ENCODE measurements around the gene ASTN2.

DNA sequence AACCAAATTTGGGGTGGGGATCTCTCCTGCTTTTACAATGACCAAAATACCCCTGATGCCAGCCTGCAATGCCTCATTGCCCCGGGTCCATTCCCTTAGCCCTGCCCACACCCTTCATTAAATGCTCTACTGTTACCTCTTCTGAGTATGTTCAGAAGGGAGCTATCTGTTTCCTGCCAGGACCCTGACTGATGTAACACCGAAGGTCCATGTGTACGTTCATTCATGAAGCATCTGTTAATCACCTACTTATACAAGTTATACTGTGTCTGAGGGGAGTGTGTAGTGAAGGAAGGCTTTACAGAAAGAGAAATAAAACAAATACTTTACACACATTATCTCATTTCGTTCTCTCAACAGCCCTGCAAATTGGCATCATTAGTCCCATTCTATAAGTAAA is 51.9 kb downstream of the ASTN2 start:
- TF ChIP-seq, protein P1, sequence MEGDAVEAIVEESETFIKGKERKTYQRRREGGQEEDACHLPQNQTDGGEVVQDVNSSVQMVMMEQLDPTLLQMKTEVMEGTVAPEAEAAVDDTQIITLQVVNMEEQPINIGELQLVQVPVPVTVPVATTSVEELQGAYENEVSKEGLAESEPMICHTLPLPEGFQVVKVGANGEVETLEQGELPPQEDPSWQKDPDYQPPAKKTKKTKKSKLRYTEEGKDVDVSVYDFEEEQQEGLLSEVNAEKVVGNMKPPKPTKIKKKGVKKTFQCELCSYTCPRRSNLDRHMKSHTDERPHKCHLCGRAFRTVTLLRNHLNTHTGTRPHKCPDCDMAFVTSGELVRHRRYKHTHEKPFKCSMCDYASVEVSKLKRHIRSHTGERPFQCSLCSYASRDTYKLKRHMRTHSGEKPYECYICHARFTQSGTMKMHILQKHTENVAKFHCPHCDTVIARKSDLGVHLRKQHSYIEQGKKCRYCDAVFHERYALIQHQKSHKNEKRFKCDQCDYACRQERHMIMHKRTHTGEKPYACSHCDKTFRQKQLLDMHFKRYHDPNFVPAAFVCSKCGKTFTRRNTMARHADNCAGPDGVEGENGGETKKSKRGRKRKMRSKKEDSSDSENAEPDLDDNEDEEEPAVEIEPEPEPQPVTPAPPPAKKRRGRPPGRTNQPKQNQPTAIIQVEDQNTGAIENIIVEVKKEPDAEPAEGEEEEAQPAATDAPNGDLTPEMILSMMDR (IDR thresholded peaks at IDR 0.05) = no peak
- no peak for TF ChIP-seq POLR2A (IDR thresholded peaks at IDR 0.05)
